ENCODE data around the gene FOSL2. TPM values are rescaled to one million over a fixed set of nuclear protein-coding genes. Genes with fewer than 3 reads are reported as not detected.

Gene FOSL2
- total RNA-seq, 1 experiment from 2014 or later: 44.8 TPM

- no peaks in the 10 kb centered on the region for H4K20me1 ChIP-seq (ENCODE audit: insufficient read depth)
- no peak overlapping the region for H3K4me3 ChIP-seq (replicated peaks in 1 of 2; ENCODE audit: low read depth in 1 of 2, low read length in 2 of 2)
- no peaks in the 10 kb centered on the region for H3K9me3 ChIP-seq (ENCODE audit: control insufficient read depth in 1 of 2, insufficient read depth in 1 of 2, low read depth in 1 of 2, low read length in 2 of 2)
- TF ChIP-seq JUND (IDR thresholded peaks at IDR 0.05): no peak
- no peak for TF ChIP-seq ZNF274 (IDR thresholded peaks at IDR 0.05; ENCODE audit: low read depth, low read length)
- TF ChIP-seq REST (IDR thresholded peaks at IDR 0.05; ENCODE audit: low read depth): no peak
- TF ChIP-seq CTCF (IDR thresholded peaks at IDR 0.05 in 2 of 3, conservative IDR thresholded peaks at IDR 0.05 in 1 of 3; ENCODE audit: borderline replicate concordance in 1 of 3, insufficient read depth in 1 of 3, low read depth in 2 of 3, low read length in 2 of 3): no peak
- no peak for TF ChIP-seq SRF (IDR thresholded peaks at IDR 0.05; ENCODE audit: low read depth)
- no peak for TF ChIP-seq CBX3 (IDR thresholded peaks at IDR 0.05; ENCODE audit: low read depth)
- no peak for TF ChIP-seq POLR2A (IDR thresholded peaks at IDR 0.05; ENCODE audit: borderline replicate concordance, extremely low read depth, insufficient read depth, insufficient read length)
- TF ChIP-seq SIN3A (IDR thresholded peaks at IDR 0.05; ENCODE audit: low read depth): no peak
- TF ChIP-seq POLR2AphosphoS5 (IDR thresholded peaks at IDR 0.05; ENCODE audit: low read depth, low read length): no peak
- no peak for TF ChIP-seq ATF3 (IDR thresholded peaks at IDR 0.05)
- TF ChIP-seq EZH2 (IDR thresholded peaks at IDR 0.05): no peak
- TF ChIP-seq SP1 (IDR thresholded peaks at IDR 0.05; ENCODE audit: low read depth): no peak
- no peak for TF ChIP-seq EZH2phosphoT487 (IDR thresholded peaks at IDR 0.05; ENCODE audit: borderline replicate concordance)
- TF ChIP-seq ZBTB33 (IDR thresholded peaks at IDR 0.05; ENCODE audit: extremely low read depth, insufficient replicate concordance, low read length): no peak
- no peak for TF ChIP-seq YY1 (IDR thresholded peaks at IDR 0.05; ENCODE audit: extremely low read depth, insufficient replicate concordance, low read depth, low read length)
- no peak for TF ChIP-seq MAX (IDR thresholded peaks at IDR 0.05)
- TF ChIP-seq EGR1 (IDR thresholded peaks at IDR 0.05; ENCODE audit: low read depth): no peak
- no peak for TF ChIP-seq TCF7L2 (IDR thresholded peaks at IDR 0.05; ENCODE audit: borderline replicate concordance, extremely low read depth, insufficient read depth, insufficient read length)
- POLR2A ChIA-PET: no interaction called here
- no peak for ATAC-seq
- peaks cover 7 to 20% of the 10 kb centered on the region in 2 experiments; a peak in 2 of 4 replicates for H3K4me1 ChIP-seq (ENCODE audit: control insufficient read depth in 1 of 2, insufficient read depth in 2 of 2, low read length in 2 of 2)
- H3K9ac ChIP-seq (ENCODE audit: low read length): no peak overlapping the region
- no peaks in the 10 kb centered on the region for H3K9me2 ChIP-seq (ENCODE audit: insufficient read depth)
- intact Hi-C loops (cut with micrococcal nuclease): no loop called here
- BruUV-seq (replicated peaks): no TSS peak
- H3K27ac ChIP-seq (ENCODE audit: low read depth, low read length): no peak overlapping the region
- H3K79me2 ChIP-seq (ENCODE audit: insufficient read depth, low read length): no peaks in the 10 kb centered on the region
- H3K36me3 ChIP-seq (ENCODE audit: control insufficient read depth in 1 of 2, insufficient read depth in 2 of 2, low read length in 2 of 2): no peaks in the 10 kb centered on the region
- no peaks in the 10 kb centered on the region for H3K27me3 ChIP-seq (ENCODE audit: insufficient read depth, low read length)
- H3K4me2 ChIP-seq (ENCODE audit: low read length): no peak overlapping the region
- no peak for DNase-seq (ENCODE audit: low read depth, low spot score)
- H2AFZ ChIP-seq (ENCODE audit: low read depth, low read length, poor library complexity, severe bottlenecking): no peak overlapping the region
- RAD21 ChIA-PET (ENCODE audit: low non-redundant PET in 1 of 2, low total read pairs in 2 of 2, uncharacterized antibody in 2 of 2, unreplicated experiment in 2 of 2): no interaction called here
- CTCF ChIA-PET: no interaction called here
Measured at GRCh38 chr2:28380219-28380618, 12.4 kb upstream of the FOSL2 start.

Data from HCT116 (cell line).